ENCODE data around the gene CCDC177. TPM values are rescaled to one million over a fixed set of nuclear protein-coding genes. Genes with fewer than 3 reads are reported as not detected.

CCDC177 gene
- total and polyA plus RNA-seq, 2 experiments from 2014 or later, result 0.23 TPM; not detected in 1

- Histone ChIP-seq H3K79me2 (peaks cover 48% of the 10 kb centered on the region), H3K27me3 (no peaks in the 10 kb centered on the region), H3K4me2 (peak within 1 kb of the TSS; percentile 93), H3K9me3 (ENCODE audit: low read depth) (no peaks in the 10 kb centered on the region), H3K9me2 (replicated peaks; ENCODE audit: insufficient read depth) (no peaks in the 10 kb centered on the region), H3K27ac (peak within 1 kb of the TSS; percentile 98), H3K4me3 (peak within 1 kb of the TSS; percentile 98), H2AFZ (peak within 1 kb of the TSS; percentile 93), H3K36me3 (replicated peaks; ENCODE audit: insufficient read depth, low read depth) (no peaks in the 10 kb centered on the region), H4K20me1 (ENCODE audit: insufficient read depth, poor library complexity, severe bottlenecking) (peaks cover 31% of the 10 kb centered on the region), H3K4me1 (ENCODE audit: insufficient read depth) (peaks cover 42% of the 10 kb centered on the region)
- TF ChIP-seq EZH2 (IDR thresholded peaks at IDR 0.05; ENCODE audit: borderline replicate concordance), result no peak
- no peak for TF ChIP-seq EZH2phosphoT487 (IDR thresholded peaks at IDR 0.05; ENCODE audit: low read depth, severe bottlenecking, unreplicated experiment)
- TF ChIP-seq, protein P1, sequence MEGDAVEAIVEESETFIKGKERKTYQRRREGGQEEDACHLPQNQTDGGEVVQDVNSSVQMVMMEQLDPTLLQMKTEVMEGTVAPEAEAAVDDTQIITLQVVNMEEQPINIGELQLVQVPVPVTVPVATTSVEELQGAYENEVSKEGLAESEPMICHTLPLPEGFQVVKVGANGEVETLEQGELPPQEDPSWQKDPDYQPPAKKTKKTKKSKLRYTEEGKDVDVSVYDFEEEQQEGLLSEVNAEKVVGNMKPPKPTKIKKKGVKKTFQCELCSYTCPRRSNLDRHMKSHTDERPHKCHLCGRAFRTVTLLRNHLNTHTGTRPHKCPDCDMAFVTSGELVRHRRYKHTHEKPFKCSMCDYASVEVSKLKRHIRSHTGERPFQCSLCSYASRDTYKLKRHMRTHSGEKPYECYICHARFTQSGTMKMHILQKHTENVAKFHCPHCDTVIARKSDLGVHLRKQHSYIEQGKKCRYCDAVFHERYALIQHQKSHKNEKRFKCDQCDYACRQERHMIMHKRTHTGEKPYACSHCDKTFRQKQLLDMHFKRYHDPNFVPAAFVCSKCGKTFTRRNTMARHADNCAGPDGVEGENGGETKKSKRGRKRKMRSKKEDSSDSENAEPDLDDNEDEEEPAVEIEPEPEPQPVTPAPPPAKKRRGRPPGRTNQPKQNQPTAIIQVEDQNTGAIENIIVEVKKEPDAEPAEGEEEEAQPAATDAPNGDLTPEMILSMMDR (IDR thresholded peaks at IDR 0.05; ENCODE audit: poor library complexity), result no peak
- DNase-seq (ENCODE audit: low spot score), result peak; percentile 96
- 1% methylated on average over 51 of the region's 105 CpGs for WGBS (ENCODE audit: low lambda C conversion rate, missing lambda C conversion rate)
These were observed 36.7 kb upstream of the CCDC177 start, which contains the start of gene SUSD6 for GRCh38 chr14:69611172-69612013. Gene SUSD6 (plus strand): TSS chr14:69611596. CDS start chr14:69658593, 46,997 bp downstream.

- H3K4me1 ChIP-seq (ENCODE audit: insufficient read depth), result peaks cover 42% of the 10 kb centered on the region
- peak overlapping the region; percentile 87 for H3K4me3 ChIP-seq
- H2AFZ ChIP-seq, result peak overlapping the region; percentile 93
- H3K4me2 ChIP-seq, result peak overlapping the region; percentile 90
- no peaks in the 10 kb centered on the region for H3K9me3 ChIP-seq (ENCODE audit: low read depth)
- peak; percentile 41 for DNase-seq (ENCODE audit: low spot score)
- H4K20me1 ChIP-seq (ENCODE audit: insufficient read depth, poor library complexity, severe bottlenecking), result peaks cover 26% of the 10 kb centered on the region
- H3K36me3 ChIP-seq (replicated peaks; ENCODE audit: insufficient read depth, low read depth), result no peaks in the 10 kb centered on the region
- H3K27me3 ChIP-seq, result no peaks in the 10 kb centered on the region
- peaks cover 43% of the 10 kb centered on the region for H3K79me2 ChIP-seq
- TF ChIP-seq EZH2 (IDR thresholded peaks at IDR 0.05; ENCODE audit: borderline replicate concordance), result no peak
- TF ChIP-seq, protein P1 (IDR thresholded peaks at IDR 0.05; ENCODE audit: poor library complexity), result no peak
- no peak for TF ChIP-seq EZH2phosphoT487 (IDR thresholded peaks at IDR 0.05; ENCODE audit: low read depth, severe bottlenecking, unreplicated experiment)
- no peaks in the 10 kb centered on the region for H3K9me2 ChIP-seq (replicated peaks; ENCODE audit: insufficient read depth)
- WGBS (ENCODE audit: low lambda C conversion rate, missing lambda C conversion rate), result 4% methylated on average over 8 of the region's 8 CpGs
- peak overlapping the region; percentile 88 for H3K27ac ChIP-seq
These were observed 36.2 kb upstream of the CCDC177 start for GRCh38 chr14:69610874-69611171.

- Histone ChIP-seq H3K27ac (peak overlapping the region; percentile 88), H3K36me3 (replicated peaks; ENCODE audit: insufficient read depth, low read depth) (no peaks in the 10 kb centered on the region), H3K4me1 (ENCODE audit: insufficient read depth) (peaks cover 37% of the 10 kb centered on the region), H3K27me3 (no peaks in the 10 kb centered on the region), H3K79me2 (peaks cover 37% of the 10 kb centered on the region), H3K4me2 (peak overlapping the region; percentile 90), H4K20me1 (ENCODE audit: insufficient read depth, poor library complexity, severe bottlenecking) (peaks cover 25% of the 10 kb centered on the region), H3K9me2 (replicated peaks; ENCODE audit: insufficient read depth) (no peaks in the 10 kb centered on the region), H2AFZ (peak overlapping the region; percentile 93), H3K9me3 (ENCODE audit: low read depth) (no peaks in the 10 kb centered on the region), H3K4me3 (peak overlapping the region; percentile 87)
- 47% methylated on average over 8 of the region's 8 CpGs for WGBS (ENCODE audit: low lambda C conversion rate, missing lambda C conversion rate)
- TF ChIP-seq, protein P1 (IDR thresholded peaks at IDR 0.05; ENCODE audit: poor library complexity), result no peak
- no peak for TF ChIP-seq EZH2phosphoT487 (IDR thresholded peaks at IDR 0.05; ENCODE audit: low read depth, severe bottlenecking, unreplicated experiment)
- no peak for TF ChIP-seq EZH2 (IDR thresholded peaks at IDR 0.05; ENCODE audit: borderline replicate concordance)
- no peak for DNase-seq (ENCODE audit: low spot score)
These were observed 35.6 kb upstream of the CCDC177 start for GRCh38 chr14:69610020-69610873.

Data from hepatocyte (in vitro differentiated cells).